ENCODE results near the gene TEX22. TPM values are rescaled to one million over a fixed set of nuclear protein-coding genes. Genes with fewer than 3 reads are reported as not detected.

The TEX22 gene
- total RNA-seq, 1 donor from 2014 or later: 4.8 TPM

DNA sequence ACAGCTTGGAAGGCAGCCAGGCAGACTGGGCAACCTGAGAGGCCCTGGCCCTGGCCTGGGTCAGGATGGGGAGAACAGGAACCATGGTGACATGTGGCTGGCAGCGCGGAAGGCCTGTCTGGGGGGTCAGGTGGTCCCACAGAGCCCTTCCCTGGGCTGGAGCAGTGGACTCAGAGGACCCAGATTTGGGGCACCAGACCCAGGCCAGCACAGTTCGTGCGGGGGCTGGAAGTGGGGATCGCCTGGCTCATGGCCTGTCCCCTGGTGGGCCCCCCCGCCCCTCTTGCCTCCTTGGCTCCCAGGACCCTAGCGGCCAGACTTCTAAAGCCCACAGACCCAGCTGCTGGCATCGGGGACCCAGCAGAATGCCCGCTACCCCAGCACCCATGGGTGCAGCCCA lies 42.7 kb downstream of the TEX22 start:
- Mint-ChIP-seq H3K4me3 (no peak overlapping the region), H3K4me1 (no peaks in the 10 kb centered on the region), H3K9me3 (peaks cover 4% of the 10 kb centered on the region), H3K36me3 (peaks cover 5% of the 10 kb centered on the region), H3K27ac (no peak overlapping the region), H3K27me3 (ENCODE audit: low read depth) (no peaks in the 10 kb centered on the region)
- no peak for DNase-seq (ENCODE audit: low spot score in 2 of 2, unreplicated experiment in 2 of 2)
- no peak for TF ChIP-seq CTCF (IDR thresholded peaks at IDR 0.05; ENCODE audit: unreplicated experiment)

DNA sequence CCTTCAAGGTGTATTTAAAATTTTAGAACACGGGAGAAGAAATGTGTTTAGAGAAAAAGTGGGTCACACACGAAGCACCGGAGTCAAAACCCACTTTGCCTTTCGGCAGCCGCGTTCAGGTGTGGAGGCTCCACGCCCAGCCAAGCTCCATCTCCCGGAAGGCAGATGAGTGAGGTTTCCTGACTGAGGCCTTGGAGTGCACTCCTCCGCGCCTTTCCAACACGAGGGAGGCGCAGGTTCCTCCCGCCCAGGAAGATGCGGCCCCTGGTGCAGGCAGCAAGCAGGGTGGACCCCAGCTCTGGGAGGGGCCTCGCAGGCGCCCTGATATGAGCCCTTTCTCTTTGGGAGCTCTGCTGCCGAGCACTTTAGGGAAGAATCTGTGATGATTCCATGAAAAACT lies 43.8 kb downstream of the TEX22 start:
- DNase-seq (ENCODE audit: low spot score in 2 of 2, unreplicated experiment in 2 of 2): no peak
- TF ChIP-seq CTCF (IDR thresholded peaks at IDR 0.05; ENCODE audit: unreplicated experiment): no peak
- H3K27me3 Mint-ChIP-seq (ENCODE audit: low read depth): no peaks in the 10 kb centered on the region
- peaks cover 2% of the 10 kb centered on the region for H3K36me3 Mint-ChIP-seq
- H3K4me3 Mint-ChIP-seq: no peak overlapping the region
- no peaks in the 10 kb centered on the region for H3K9me3 Mint-ChIP-seq
- H3K4me1 Mint-ChIP-seq: no peaks in the 10 kb centered on the region
- no peak overlapping the region for H3K27ac Mint-ChIP-seq

GRCh38 chr14:105442834-105443233 lies 44.5 kb downstream of the TEX22 start:
- Mint-ChIP-seq H3K4me3 (no peak overlapping the region), H3K9me3 (no peaks in the 10 kb centered on the region), H3K36me3 (peaks cover 2% of the 10 kb centered on the region), H3K27me3 (ENCODE audit: low read depth) (no peaks in the 10 kb centered on the region), H3K27ac (no peak overlapping the region), H3K4me1 (no peaks in the 10 kb centered on the region)
- no peak for DNase-seq (ENCODE audit: low spot score in 2 of 2, unreplicated experiment in 2 of 2)
- no peak for TF ChIP-seq CTCF (IDR thresholded peaks at IDR 0.05; ENCODE audit: unreplicated experiment)

GRCh38 chr14:105444859-105445258 lies 46.5 kb downstream of the TEX22 start:
- DNase-seq (ENCODE audit: low spot score in 2 of 2, unreplicated experiment in 2 of 2): no peak
- no peak for TF ChIP-seq CTCF (IDR thresholded peaks at IDR 0.05; ENCODE audit: unreplicated experiment)

DNA sequence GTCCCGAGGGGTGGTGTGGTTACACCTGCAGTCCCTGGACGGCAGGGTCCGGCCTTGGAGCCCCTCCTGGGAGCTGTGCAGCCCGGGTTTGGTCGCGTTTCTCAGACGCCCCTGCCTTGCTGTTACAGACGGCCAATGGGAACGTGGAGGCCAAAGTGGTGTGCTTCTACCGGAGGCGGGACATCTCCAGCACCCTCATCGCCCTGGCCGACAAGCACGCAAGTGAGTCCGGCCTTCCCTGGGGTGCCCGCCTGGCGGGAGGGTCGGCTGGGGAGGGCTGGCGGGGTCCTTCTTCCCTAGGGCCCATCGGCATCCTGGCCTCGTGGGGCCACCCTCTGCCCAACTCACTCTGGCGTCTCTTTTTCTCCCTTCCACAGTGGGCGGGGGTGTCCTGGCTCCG lies 47.0 kb downstream of the TEX22 start:
- DNase-seq (ENCODE audit: low spot score in 2 of 2, unreplicated experiment in 2 of 2): no peak
- no peak for TF ChIP-seq CTCF (IDR thresholded peaks at IDR 0.05; ENCODE audit: unreplicated experiment)
- Mint-ChIP-seq H3K4me1 (no peaks in the 10 kb centered on the region), H3K4me3 (no peak overlapping the region), H3K9me3 (no peaks in the 10 kb centered on the region), H3K27ac (no peak overlapping the region), H3K27me3 (ENCODE audit: low read depth) (no peaks in the 10 kb centered on the region), H3K36me3 (peaks cover 2% of the 10 kb centered on the region)

More at GRCh38 chr14:105444859-105445258, 46.5 kb downstream of the TEX22 start:
- Mint-ChIP-seq H3K27ac (no peak overlapping the region), H3K9me3 (no peaks in the 10 kb centered on the region), H3K36me3 (peaks cover 2% of the 10 kb centered on the region), H3K4me3 (no peak overlapping the region), H3K27me3 (ENCODE audit: low read depth) (no peaks in the 10 kb centered on the region), H3K4me1 (no peaks in the 10 kb centered on the region)
